NCI-H1105 treated with DMSO at 0.1 percent for 48 hours (cell line): ENCODE measurements around the gene TOMM70.
"Not testable (repeated sequence)": the region's sequence is repeated elsewhere in the genome, so short reads cannot be mapped to it uniquely, and the experiment has no call there.

Source experiments
- DNase-seq: peaks from one replicate; lab custom pipeline; 2025; lab: John Stamatoyannopoulos, UW

TOMM70 gene

GRCh38 chr3:100361897-100362296 lies 39.0 kb downstream of the TOMM70 start:
- DNase-seq, result no peak

GRCh38 chr3:100360757-100361496 lies 40.0 kb downstream of the TOMM70 start:
- DNase-seq, result no peak

GRCh38 chr3:100359035-100359434 lies 41.9 kb downstream of the TOMM70 start:
- no peak for DNase-seq

GRCh38 chr3:100358413-100358812 lies 42.5 kb downstream of the TOMM70 start:
- no peak for DNase-seq

- no peak for DNase-seq
Measured at GRCh38 chr3:100354850-100355249, 46.0 kb downstream of the TOMM70 start.

GRCh38 chr3:100352296-100353231 lies 48.3 kb downstream of the TOMM70 start:
- no peak for DNase-seq

- not testable (repeated sequence) for DNase-seq
Measured at GRCh38 chr3:100351770-100352169, 49.1 kb downstream of the TOMM70 start.

GRCh38 chr3:100348727-100349126 lies 52.2 kb downstream of the TOMM70 start:
- no peak for DNase-seq

GRCh38 chr3:100340527-100340926 lies 60.4 kb downstream of the TOMM70 start:
- no peak for DNase-seq

GRCh38 chr3:100339786-100340185 lies 61.1 kb downstream of the TOMM70 start:
- no peak for DNase-seq

GRCh38 chr3:100338911-100339310 lies 62.0 kb downstream of the TOMM70 start:
- DNase-seq, result no peak

GRCh38 chr3:100336229-100336628 lies 64.7 kb downstream of the TOMM70 start:
- DNase-seq, result not testable (repeated sequence)

- no peak for DNase-seq
Measured at GRCh38 chr3:100335434-100335833, 65.5 kb downstream of the TOMM70 start.

- peak; percentile 72 for DNase-seq
Measured at GRCh38 chr3:100334488-100335351, 66.2 kb downstream of the TOMM70 start, which contains the start of gene NIT2. TSS of gene NIT2 (plus strand) at chr3:100334757. CDS start at chr3:100334792, 35 bp downstream.

- no peak for DNase-seq
Measured at GRCh38 chr3:100333970-100334487, 66.9 kb downstream of the TOMM70 start.

- DNase-seq, result no peak
Measured at GRCh38 chr3:100333051-100333450, 67.8 kb downstream of the TOMM70 start.

- no peak for DNase-seq
Measured at GRCh38 chr3:100331660-100332059, 69.2 kb downstream of the TOMM70 start.

GRCh38 chr3:100330651-100331050 lies 70.2 kb downstream of the TOMM70 start:
- DNase-seq, result no peak

GRCh38 chr3:100329800-100330489 lies 70.9 kb downstream of the TOMM70 start:
- DNase-seq, result no peak

GRCh38 chr3:100327377-100327776 lies 73.5 kb downstream of the TOMM70 start:
- not testable (repeated sequence) for DNase-seq

- no peak for DNase-seq
Measured at GRCh38 chr3:100325827-100326226, 75.1 kb downstream of the TOMM70 start.
